HuH-7.5 (cell line): ENCODE data around the gene TMEM176A.

Experiments
- DNase-seq: peaks from one replicate; pipeline ENCODE4 v3.0.0; 2011; ENCODE audit warnings: low spot score

The TMEM176A gene

GRCh38 chr7:150820148-150820547, 19.6 kb downstream of the TMEM176A start:
- no peak for DNase-seq

- DNase-seq: no peak
Measured at GRCh38 chr7:150820578-150821198, 20.1 kb downstream of the TMEM176A start.

GRCh38 chr7:150823043-150823442, 22.5 kb downstream of the TMEM176A start:
- no peak for DNase-seq

- no peak for DNase-seq
Measured at GRCh38 chr7:150823484-150824126, 23.0 kb downstream of the TMEM176A start.

- DNase-seq: no peak
Measured at GRCh38 chr7:150824379-150825177, 24.0 kb downstream of the TMEM176A start.

- no peak for DNase-seq
Measured at GRCh38 chr7:150826061-150826849, 25.7 kb downstream of the TMEM176A start.

- no peak for DNase-seq
Measured at GRCh38 chr7:150828384-150828783, 27.8 kb downstream of the TMEM176A start.

- DNase-seq: no peak
Measured at GRCh38 chr7:150829426-150829825, 28.9 kb downstream of the TMEM176A start.

GRCh38 chr7:150830937-150831336, 30.4 kb downstream of the TMEM176A start:
- DNase-seq: peak; percentile 44

GRCh38 chr7:150831851-150832250, 31.3 kb downstream of the TMEM176A start:
- DNase-seq: no peak

- no peak for DNase-seq
Measured at GRCh38 chr7:150835019-150835418, 34.5 kb downstream of the TMEM176A start.

- DNase-seq: no peak
Measured at GRCh38 chr7:150835702-150836280, 35.2 kb downstream of the TMEM176A start.

- DNase-seq: no peak
Measured at GRCh38 chr7:150838965-150839650, 38.5 kb downstream of the TMEM176A start.

- DNase-seq: no peak
Measured at GRCh38 chr7:150842018-150842417, 41.4 kb downstream of the TMEM176A start.

- no peak for DNase-seq
Measured at GRCh38 chr7:150842716-150843115, 42.1 kb downstream of the TMEM176A start.

GRCh38 chr7:150845421-150845861, 44.9 kb downstream of the TMEM176A start:
- DNase-seq: no peak

GRCh38 chr7:150846291-150847115, 45.9 kb downstream of the TMEM176A start:
- no peak for DNase-seq

- no peak for DNase-seq
Measured at GRCh38 chr7:150847536-150847935, 47.0 kb downstream of the TMEM176A start.

GRCh38 chr7:150848111-150848510, 47.5 kb downstream of the TMEM176A start:
- no peak for DNase-seq

- no peak for DNase-seq
Measured at GRCh38 chr7:150848561-150849115, 48.1 kb downstream of the TMEM176A start.
